ENCODE data around the gene DYSF.

The DYSF gene

GRCh38 chr2:71578767-71579342 is 125.5 kb downstream of the DYSF start:
- no peak for DNase-seq

DNA sequence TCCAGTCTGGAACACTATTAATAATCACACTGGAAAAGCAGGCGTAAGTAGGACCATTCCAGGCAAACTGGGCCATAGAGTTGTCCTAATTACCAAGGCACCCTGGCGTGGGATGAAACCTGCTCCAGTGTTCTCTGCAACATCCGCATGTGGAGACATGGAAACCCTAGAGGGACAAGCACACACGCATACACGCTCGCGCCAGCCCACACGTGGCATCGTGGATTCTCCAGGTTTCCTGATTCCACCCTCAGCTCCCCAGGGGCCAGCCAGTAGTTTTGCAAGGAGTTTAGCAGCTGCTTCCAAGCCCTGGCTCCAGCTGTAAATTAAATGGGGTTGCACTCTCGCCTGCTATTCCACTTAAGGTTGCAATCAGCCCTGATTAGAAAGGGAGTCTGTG is 127.7 kb downstream of the DYSF start:
- DNase-seq = no peak

DNA sequence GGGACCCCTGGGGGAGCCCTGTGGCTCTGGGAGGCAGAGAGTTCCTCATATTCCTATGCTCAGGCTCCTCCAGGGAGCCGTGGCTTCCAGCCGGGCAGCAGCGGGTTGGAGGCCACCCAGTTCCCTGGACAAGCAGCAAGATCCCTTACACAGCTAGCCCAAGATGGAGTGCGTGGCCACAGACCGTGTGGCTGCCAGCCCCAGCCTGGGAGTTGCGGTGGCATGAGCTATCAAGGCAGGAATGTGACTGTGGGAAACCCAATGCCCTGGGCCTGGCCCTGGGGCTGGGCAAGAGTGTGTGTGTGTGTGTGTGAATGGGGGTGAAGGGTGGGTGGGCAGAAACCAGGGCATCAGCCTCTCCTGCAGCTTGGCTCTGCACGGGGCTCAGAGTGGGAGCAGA is 130.5 kb downstream of the DYSF start:
- no peak for DNase-seq

DNA sequence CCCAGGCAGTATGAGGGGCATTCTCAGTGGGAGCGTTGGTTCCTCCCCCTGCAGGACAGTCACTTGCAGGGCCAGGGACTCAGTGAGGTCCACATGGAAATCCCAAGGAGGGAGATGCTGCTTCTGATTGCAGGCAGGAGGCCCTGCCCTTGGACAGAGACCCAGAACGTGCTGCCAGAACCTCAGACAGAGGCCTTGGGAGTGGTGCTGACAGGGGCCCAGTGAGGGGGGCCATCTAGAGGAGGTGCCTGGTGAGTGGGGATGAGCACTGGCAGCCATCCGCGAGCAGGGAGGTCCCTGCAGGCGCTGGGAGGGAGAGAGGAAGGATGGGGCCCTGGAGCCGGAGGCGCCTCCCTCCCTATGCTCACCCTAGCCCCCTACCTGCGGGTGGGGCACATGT is 133.1 kb downstream of the DYSF start:
- no peak for DNase-seq

- DNase-seq = no peak
These were observed 134.2 kb downstream of the DYSF start for GRCh38 chr2:71587509-71588073.

- DNase-seq = no peak
These were observed 135.3 kb downstream of the DYSF start for GRCh38 chr2:71588497-71589170.

DNA sequence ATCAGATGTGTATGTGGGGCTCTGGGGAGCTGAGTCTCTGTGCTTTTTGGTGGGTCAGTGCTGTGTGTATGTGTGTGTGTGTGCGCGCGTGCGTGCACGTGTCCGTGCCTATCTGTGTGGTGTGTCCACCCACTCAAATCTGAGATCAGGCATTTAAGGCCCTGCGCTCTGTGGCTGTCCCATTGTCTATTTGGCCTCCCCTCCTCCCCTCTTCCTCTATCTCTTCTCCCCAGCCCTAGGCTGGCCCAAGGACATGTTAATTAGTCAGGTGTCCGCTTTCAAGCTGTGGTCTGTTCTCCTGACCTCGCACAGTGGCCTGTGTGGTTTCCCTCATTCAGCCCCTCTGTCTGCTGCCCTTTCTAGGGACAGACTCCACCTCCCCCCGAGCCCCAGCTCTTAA is 136.4 kb downstream of the DYSF start:
- no peak for DNase-seq

- no peak for DNase-seq
These were observed 137.7 kb downstream of the DYSF start for GRCh38 chr2:71591044-71591443.

GRCh38 chr2:71592181-71592711 is 138.9 kb downstream of the DYSF start:
- DNase-seq = no peak

DNA sequence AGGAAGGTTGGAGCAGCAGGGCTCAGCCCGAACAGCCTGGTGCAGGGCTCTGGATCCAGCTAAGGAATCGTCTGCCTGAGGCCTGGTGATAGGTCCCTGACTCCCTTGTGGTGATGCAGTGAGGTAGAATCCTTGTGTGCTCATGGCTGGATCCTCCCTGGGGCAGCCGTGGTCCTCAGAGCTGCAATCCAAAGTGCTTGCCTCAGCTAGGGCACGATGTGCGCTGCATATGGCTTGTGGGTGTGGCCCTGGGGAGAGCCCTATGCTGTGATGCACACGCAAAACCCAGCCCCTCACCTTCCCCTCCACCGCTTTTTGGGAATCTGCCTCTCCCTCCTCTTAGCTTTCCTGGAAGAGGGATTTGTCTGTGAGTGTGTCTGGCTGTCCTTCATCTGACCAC is 142.2 kb downstream of the DYSF start:
- DNase-seq = no peak

DNA sequence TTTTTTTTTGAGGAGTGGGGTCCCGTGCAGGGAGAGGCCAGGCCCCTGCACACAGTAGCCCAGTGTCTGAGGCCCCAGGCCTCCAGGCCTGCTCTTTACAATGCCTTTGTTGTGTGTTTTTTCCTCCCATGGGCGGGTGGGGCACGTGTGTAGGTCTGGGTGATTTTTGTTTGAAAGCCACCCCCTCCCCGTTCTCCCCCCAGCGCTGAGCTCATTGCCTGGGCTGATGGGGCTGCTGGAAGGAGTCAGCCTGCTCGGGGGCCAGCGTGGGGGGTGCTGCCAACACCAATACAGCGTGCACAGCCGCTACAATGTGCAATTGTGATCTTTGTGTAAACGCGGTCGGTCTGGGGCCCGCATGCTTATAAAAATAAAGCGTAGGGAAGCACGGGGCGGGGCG is 142.7 kb downstream of the DYSF start:
- DNase-seq = no peak

GRCh38 chr2:71597756-71598155 is 144.4 kb downstream of the DYSF start:
- no peak for DNase-seq

DNA sequence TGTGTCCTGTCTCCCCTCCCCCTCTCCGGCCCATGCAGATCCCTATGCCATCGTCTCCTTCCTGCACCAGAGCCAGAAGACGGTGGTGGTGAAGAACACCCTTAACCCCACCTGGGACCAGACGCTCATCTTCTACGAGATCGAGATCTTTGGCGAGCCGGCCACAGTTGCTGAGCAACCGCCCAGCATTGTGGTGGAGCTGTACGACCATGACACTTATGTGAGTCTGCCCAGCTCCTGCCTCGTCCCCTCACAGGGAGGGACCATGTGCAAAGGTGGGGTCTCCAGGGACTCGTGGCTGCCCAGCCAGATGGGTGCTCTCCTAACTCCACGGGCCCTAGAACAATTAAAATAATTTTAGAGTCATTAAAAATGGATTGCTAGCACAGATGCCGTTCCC is 145.2 kb downstream of the DYSF start:
- no peak for DNase-seq

- no peak for DNase-seq
These were observed 145.7 kb downstream of the DYSF start for GRCh38 chr2:71599038-71599437.

GRCh38 chr2:71599646-71600236 is 146.4 kb downstream of the DYSF start:
- no peak for DNase-seq

GRCh38 chr2:71600555-71600954 is 147.2 kb downstream of the DYSF start:
- DNase-seq = no peak

DNA sequence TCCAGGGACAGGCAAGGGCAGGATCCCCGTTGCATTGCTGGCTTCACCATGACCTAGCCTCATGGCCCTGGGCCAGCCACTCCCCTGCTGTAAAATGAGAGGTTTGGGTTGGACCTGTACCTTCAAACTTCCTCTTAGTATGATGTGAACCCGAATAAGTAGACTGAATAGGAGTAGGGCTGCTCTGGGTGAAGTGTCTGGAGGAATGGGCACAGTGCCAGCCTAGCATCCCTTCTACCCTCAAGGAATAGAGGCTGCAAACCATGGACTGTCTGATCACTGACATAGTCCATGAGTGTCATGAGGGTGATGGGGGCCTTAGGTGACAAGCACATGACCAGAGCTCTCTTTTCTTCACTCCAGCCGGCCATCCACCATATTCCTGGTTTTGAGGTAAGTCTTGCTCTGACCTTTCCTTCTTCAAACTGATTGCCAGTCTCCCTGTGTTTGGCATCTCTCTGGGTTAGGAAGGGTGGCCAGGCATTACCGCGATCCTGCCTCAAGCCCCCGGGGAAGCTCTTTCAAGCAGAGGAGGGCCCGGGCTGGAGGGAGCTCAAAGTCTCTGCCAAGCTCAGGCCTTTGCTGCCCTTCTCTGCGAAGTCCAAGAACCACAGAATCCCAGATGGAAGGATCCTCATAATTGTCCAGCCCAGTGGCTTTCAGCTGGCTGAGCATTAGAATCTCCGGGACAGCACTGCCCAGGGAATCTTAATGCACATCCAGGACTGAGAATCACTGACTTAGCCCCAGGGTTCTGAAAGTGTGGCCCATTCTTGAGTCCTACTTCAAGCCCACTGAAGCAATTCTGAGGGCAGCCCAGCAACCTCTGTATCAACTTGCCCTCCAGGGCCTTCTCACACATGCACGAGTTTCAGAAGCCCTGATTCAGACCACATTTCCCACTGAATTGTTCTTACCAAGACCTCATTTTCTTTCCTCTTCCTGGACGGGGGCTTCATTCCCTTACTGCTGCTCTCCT is 148.1 kb downstream of the DYSF start:
- DNase-seq = no peak

DNA sequence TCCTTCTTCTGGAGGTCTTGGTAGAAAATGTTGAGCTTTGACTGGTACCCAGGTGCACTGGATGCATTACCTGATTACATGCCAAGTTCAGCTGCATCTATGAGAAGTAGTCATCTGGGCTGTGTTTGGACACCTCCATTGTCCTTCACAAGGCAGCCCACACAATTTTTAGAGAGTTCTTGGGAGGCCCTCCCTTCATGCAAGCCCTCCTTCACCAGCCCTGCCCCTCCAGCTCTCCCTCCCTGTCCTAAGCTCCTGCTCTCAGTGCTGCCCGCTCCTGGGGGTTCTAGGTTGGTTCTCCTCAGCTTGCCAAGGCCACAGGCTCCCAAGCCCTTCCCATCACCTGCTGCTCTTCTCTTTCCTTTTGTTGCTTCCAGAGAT is 148.7 kb downstream of the DYSF start:
- no peak for DNase-seq

DNA sequence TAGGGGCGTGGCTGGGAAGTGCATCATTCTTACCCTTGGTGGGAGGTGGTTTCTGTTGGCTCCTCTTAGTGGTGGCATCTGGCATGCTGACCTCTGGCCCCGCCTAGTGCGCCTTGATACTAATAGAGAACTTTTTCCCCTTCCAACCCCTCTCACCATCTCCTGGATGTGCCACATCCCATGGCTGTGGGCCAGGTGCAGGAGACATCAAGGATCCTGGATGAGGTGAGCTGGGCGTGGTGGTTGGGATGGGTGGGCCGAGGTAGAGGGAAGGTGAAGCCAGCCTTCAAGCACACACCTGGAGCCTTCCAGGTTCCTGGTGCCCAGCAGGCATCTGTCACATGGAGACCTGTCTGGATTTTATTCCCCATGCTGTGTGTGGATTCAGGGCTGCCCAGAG is 149.2 kb downstream of the DYSF start:
- no peak for DNase-seq

DNA sequence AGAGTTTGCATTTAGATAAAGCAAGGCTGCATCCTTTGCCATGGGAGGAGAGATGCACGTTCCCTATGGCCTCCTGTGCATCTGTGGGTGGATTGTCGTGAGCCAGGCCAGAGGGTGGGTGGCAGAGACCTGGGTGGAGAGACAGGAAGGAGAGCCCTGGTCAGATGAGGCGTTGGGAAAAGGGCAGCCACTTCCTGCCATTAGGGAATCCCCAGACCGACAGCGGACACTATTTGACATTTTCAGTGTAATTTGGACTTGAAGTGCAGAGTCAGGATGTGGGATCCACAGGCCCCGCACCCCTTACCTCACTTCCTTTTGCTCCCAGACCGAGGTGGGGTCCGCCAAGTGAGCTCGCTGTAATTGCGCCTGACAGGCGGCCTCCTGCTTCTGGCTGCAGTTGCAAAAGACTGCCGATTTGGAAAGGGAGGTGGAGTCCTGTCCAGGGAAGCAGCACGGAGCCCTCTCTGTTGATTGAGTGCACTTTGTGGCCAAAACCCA is 150.0 kb downstream of the DYSF start:
- no peak for DNase-seq

DNA sequence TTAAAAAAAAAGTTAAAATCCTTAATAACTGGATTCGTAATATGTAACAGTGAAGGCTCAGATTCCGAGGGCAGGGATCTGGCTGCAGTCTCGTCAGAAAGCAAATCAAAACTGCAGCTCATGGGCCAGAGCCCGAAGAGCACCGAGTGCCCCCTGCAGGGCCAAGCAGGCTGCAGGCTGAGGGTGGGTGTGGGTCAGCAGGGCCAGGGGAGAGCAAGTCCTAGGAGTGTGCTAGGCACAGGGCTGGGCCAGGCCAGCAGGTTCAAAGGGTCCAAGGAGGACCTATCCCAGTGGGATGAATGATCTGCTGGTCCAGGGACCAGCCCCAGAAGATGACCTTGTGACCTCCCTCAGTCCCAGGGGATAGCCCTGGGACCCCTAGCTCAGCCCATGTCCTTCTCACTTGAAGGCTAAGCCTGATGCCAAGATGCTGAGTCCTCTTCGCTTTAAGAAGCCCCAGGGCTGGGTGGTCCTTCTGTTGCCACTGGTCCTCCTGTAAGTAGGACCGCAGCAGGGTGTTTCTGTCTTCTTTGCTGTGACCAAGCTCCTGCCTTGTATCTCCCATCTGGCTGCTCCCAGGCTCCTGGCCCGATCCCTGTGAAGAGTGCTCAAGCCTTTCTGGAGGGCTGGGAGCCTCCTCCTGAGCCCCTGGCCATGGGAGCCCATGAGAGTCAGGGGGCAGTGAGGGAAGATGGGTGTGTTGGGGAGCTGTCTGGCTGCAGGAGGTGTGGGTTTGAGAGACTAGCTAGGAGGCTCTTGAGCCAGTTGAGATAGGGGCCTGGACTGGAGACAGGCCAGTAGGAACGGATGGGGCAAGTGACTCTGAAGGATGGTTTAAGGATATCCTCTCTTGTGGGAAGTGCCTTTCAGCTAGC is 150.7 kb downstream of the DYSF start:
- DNase-seq = no peak

GRCh38 chr2:71604726-71605120 is 151.4 kb downstream of the DYSF start:
- no peak for DNase-seq

Measured in NCI-H2029 (cell line).